GM12892 (cell line): Measurements from ENCODE around the gene FAM111A.
A peak's percentile ranks its signal among the peaks of the same experiment; 100 is the strongest.

Source experiments
- POLR2A ChIP-seq: IDR thresholded peaks from 2 replicates; pipeline ENCODE4 v1.6.1; 2011; ENCODE audit warnings: low read depth, low read length, control low read depth
- POLR2AphosphoS5 ChIP-seq: IDR thresholded peaks from 2 replicates; pipeline ENCODE4 v1.6.1; 2011; ENCODE audit warnings: low read depth, low read length, control low read depth
- TAF1 ChIP-seq: IDR thresholded peaks from 2 replicates; pipeline ENCODE4 v1.6.1; 2011; ENCODE audit warnings: low read depth, mild to moderate bottlenecking, control low read depth, low read length, borderline replicate concordance

- TF ChIP-seq POLR2A (peak; percentile 52; the same call in 1 of the 2 replicates), POLR2AphosphoS5 (0 out of 2 replicates have a peak, but pooled peaks have one; percentile 18), TAF1 (0 out of 2 replicates have a peak, but pooled peaks have one; percentile 20)
Observed at GRCh38 chr11:59097938-59098337, 44.7 kb upstream of the FAM111A start.
